ENCODE results near the gene RTN4RL1.
"Not testable (repeated sequence)": the region's sequence is repeated elsewhere in the genome, so short reads cannot be mapped to it uniquely, and the experiment has no call there.

Gene RTN4RL1

DNA sequence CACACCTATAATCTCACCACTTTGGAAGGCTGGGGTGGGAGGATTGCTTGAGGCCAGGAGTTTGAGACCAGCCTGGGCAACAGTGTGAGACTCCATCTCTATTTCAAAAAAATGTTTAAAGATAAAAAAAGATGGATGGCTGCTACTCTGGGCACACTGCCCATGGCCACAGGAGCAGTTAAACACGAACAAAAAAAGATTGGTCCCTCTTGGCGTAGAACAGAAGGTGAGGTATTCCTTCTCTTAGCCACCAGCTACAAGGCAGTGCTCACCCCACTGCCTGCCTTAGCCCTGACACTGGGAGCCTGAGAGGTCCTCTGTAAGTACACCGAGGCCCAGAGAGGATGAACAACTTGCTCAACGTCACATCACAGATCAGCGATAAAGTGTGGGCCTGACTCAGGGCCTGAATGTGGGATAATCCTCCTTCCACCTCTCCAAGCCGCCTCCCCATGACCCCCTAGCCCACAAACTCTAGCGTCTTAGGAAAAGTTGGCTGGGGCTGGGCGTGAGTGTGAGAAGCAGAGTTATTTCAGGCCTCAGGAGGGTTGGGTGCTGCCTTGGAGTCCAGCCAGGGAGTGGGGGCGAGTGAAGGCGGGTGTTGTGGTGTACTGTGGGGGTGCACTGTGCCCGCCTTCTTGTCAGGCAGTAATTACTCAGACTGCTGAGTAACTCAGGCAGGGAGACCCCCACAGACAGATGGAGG is 2.5 kb upstream of the RTN4RL1 start:
- in situ Hi-C loops (cut with HindIII; ENCODE audit: low sequenced_read_pairs), result no loop called here

DNA sequence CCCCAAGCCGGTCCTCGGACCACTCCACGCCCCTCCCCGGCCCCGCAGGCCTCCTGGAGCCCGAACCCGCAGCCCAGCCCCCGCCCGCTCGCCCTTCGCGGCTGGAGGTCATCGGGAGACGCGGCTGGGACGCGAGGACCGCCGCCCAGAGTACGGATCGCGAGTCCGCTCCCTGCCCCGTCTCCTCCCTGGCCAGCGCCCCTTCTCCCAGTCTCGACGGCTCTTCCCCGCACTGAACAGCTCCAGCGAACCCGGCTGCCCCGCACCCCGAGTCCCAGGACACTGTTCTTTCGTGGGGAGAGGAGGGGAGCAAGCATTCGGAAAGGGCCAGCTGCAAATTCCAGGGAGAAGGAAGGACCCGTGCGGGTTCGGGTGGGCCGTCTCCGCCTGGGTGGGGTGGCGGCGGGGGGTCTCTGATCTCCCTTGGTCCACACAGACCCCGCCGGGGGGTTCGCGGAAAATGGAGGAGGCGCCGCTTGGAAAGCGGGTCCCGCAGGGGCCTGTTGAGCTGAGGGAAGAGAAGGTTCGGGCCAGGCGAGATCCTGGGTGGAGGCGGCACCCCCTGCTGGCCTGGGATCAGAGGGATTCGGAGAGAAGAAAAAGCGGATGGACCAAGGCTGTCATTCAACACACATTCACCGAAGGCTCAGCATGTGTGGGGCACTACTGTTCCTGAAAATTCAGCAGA is 632 bp upstream of the RTN4RL1 start:
- in situ Hi-C loops (cut with HindIII; ENCODE audit: low sequenced_read_pairs), result no loop called here

- in situ Hi-C loops (cut with HindIII; ENCODE audit: low sequenced_read_pairs), result no loop called here
Observed at GRCh38 chr17:2024572-2025219, 438 bp downstream of the RTN4RL1 start.

DNA sequence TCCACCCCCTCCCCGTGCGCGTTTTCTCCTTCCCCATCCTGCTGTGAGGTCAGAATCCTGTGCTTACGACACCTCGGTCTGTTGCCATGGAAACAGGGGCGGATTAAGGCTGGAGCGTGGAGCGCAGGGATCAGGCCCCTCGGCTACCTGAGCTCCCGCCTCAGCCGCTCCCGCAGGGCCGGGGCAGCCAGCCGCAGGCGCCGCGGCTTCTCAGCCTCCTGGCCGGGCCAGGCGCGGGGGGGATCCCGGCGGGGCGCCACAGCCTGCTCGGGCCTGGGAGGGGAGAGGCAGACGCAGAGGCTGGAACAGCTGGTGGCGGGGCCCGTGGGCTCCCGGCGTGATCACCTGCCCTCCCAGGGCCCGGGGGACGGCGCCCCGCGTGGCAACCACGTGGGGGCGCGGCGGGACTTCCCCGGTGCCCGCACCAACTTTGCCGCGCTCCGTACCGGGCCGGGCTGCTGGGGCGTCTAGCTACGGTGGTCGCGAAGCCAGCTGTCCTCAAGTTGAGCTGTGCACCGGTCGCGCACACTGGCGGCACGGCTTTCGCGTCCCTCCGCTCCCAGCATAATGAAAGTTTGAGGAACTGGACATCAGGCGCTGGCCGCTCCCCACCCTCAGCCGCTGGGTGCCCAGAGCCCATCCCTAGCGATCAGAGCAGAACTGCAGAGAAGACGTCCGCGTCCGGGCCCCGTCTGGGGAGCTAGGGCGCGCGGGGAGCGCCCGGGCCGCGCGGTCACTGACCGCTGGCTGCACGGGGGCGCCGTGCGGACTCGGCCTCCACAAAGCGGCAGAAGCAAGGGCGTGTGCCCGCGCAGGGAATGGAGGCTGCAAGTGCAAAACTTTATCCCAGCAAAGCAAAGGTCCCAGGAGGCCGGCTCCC is 1.2 kb downstream of the RTN4RL1 start:
- in situ Hi-C loops (cut with HindIII; ENCODE audit: low sequenced_read_pairs), result no loop called here

DNA sequence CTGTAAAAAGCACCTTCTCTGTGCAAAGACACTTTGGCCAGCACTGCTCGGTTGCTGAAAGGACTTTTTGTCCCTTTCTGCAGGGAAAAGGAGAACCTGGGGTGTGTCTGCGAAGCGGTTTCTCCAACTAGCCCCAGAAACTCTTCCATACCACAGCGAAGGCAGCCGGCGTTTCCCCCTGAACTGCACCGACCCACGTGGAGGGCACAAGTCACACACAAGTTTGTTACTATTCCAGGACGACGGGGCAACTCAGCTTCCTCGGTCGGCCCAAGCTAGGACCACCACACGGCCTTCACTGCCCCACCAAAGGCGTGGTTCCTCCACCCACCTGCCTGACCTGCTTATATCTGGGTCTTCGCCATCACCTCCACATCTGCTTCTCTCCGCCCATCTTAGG is 1.9 kb downstream of the RTN4RL1 start:
- in situ Hi-C loops (cut with HindIII; ENCODE audit: low sequenced_read_pairs), result no loop called here

DNA sequence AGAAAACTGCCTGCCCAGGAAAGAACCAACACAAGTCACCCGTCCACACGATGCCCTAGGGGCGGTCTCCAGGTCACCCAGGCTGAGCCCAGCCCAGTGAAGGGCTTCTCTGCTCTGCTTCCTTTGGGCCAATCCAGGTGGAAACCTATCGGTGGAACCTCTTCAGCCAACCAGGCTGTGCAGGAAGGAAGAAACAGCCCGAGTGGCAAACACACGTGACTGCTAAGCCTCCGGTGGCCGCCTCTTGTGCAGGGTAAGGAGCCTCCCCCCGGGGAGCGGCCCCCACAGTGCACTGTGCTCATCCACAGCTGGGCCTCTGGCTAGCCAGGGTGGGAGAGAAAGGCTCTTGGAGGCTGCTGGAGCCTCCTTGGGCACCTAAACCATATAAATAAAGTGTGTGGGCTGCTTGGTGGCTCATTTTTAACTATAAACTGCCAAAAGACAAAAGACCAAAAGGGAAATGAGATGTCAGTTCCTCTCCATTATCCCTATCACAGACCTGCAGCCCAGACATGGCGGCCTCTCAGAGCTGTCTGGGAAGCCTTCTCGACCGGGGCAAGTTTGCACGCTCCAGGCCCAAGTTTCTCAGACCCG is 2.4 kb downstream of the RTN4RL1 start:
- in situ Hi-C loops (cut with HindIII; ENCODE audit: low sequenced_read_pairs), result no loop called here

DNA sequence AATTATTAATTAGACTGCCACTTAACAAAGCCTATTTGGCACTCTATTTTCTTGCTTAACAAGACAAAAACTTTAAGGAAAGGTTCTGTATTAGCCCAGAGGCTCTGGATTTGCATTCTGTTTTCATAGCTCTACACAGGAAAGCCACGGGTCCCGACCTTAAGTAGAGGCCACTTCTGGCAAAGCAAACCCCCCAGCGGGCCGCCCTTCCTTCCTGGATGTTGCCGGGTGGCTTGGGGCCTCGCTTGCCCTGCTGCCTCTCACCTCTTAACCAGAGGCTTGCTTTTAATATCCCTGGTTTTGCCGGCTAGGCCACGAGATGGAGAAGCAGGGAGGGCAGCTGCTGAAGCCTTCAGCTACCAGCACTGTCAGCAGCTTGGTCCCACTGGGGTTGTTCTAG is 4.4 kb downstream of the RTN4RL1 start:
- in situ Hi-C loops (cut with HindIII; ENCODE audit: low sequenced_read_pairs), result no loop called here

GRCh38 chr17:2019723-2020122 is 5.4 kb downstream of the RTN4RL1 start:
- in situ Hi-C loops (cut with HindIII; ENCODE audit: low sequenced_read_pairs), result no loop called here

DNA sequence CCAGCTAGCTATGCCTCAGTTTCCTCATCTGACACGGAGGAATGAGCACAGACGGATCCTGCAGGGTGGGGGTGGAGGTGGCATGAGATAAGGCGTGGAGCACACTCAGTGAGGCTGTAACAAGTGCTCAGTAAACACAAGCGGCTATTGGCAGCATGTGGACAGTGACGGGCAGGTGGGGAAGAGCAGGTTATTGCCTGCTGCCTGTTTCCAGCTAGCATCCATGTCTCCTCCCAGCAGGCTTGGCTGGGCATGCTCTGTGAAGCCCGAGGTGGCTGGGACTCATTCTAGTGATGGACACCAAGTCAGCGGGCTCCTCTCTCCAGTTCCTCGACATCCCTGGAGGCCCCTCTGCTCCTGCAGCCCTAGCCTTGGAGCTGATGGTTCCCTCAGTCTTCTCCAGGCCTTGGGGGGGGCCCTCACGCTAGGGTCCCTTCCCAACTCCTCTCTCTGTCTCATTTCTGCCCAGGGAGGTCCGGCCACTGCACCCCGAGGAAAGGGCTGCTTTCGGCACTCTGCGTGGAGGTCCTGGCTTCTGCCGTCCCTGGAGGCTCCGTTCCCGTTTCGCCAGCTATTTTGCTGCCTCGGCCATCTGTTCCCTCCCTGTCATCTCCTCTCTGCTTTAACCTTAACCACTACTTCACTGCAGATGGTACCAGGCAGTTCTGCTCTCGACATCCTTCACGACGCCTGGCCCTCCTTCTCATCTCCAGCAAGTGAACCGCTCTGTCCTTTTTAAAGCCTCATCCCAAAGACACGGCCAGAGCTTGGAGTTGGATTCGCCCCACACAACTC is 6.2 kb downstream of the RTN4RL1 start:
- in situ Hi-C loops (cut with HindIII; ENCODE audit: low sequenced_read_pairs), result no loop called here

GRCh38 chr17:2017274-2017941 is 7.7 kb downstream of the RTN4RL1 start:
- in situ Hi-C loops (cut with HindIII; ENCODE audit: low sequenced_read_pairs), result no loop called here

- in situ Hi-C loops (cut with HindIII; ENCODE audit: low sequenced_read_pairs), result no loop called here
Observed at GRCh38 chr17:2016494-2016893, 8.6 kb downstream of the RTN4RL1 start.

GRCh38 chr17:2015314-2015713 is 9.8 kb downstream of the RTN4RL1 start:
- in situ Hi-C loops (cut with HindIII; ENCODE audit: low sequenced_read_pairs), result no loop called here

DNA sequence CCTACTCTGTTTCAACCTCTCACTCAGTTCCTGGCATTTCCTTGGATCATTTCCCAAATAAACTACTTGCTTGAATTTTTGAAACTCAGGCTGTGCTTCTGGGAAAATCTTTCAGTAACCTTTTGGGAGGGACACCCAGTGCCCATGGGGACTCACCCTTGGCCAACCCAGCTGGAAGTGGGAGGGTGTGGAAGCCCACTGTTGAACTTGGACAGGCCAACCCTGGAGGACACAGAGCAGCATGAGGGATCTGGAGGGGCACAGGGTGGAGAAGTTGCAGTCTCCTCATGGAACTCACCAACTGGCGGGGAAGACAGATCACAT is 11.2 kb downstream of the RTN4RL1 start:
- in situ Hi-C loops (cut with HindIII; ENCODE audit: low sequenced_read_pairs), result no loop called here

GRCh38 chr17:2013220-2013993 is 11.7 kb downstream of the RTN4RL1 start:
- in situ Hi-C loops (cut with HindIII; ENCODE audit: low sequenced_read_pairs), result not testable (repeated sequence)

DNA sequence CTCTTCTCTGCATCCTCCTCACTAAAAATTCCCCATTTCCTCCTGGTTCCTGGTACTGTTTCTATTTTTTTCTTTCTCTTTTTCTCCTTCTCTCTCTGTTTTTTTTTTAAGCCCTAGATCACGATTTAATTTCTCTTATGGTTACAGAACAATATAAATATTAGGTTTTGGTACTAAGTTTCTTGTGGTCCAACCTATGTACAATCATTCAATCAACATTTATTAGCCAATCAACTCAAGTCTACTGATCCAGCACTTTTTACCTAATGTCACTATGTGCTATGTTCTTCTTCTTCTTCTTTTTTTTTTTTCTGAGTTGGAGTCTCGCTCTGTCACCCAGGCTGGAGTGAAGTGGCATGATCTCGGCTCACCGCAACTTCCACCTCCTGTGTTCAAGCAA is 12.6 kb downstream of the RTN4RL1 start:
- in situ Hi-C loops (cut with HindIII; ENCODE audit: low sequenced_read_pairs), result no loop called here

- in situ Hi-C loops (cut with HindIII; ENCODE audit: low sequenced_read_pairs), result no loop called here
Observed at GRCh38 chr17:2011411-2012371, 13.4 kb downstream of the RTN4RL1 start.

DNA sequence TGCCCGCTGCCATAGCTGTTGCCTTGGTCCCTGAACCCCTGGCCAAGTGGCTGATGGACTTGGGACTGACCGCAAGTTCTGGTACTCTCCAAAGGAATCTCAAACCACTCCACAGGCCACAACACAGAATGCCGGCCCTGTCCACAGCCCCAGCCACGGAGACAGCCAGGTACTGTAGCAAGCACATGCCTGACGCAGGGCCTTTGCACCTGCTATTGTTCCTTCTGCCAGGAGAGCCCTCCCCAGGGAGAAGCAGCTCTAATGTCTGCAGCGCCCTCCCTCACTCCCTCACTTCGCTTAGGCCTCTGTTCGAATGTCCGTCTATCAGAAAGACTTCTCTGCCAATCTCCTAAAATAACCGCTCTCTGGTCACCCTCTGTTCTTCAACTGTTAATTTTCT is 15.4 kb downstream of the RTN4RL1 start:
- in situ Hi-C loops (cut with HindIII; ENCODE audit: low sequenced_read_pairs), result no loop called here
